KOPT-K1 (cell line): ENCODE measurements around the gene AP1B1.

Experiments used
- H3K27ac ChIP-seq: fragments of 200-600 bp; sonication (generic); 2 replicates; pipeline ENCODE4 v1.5.1; 2016; ENCODE audit warnings: antibody characterized with exemption, mild to moderate bottlenecking, low read depth, low read length; ENCODE audit not compliant: poor library complexity, severe bottlenecking
- H3K36me3 ChIP-seq: fragments of 200-600 bp; sonication (generic); 2 replicates; pipeline ENCODE4 v1.5.1; 2017; ENCODE audit warnings: antibody characterized with exemption, mild to moderate bottlenecking, low read length, moderate library complexity; ENCODE audit not compliant: insufficient read depth
- H3K9me3 ChIP-seq: fragments of 200-600 bp; sonication (generic); 2 replicates; pipeline ENCODE4 v1.5.1; 2017; ENCODE audit warnings: antibody characterized with exemption, low read length, mild to moderate bottlenecking; ENCODE audit not compliant: insufficient read depth, poor library complexity, severe bottlenecking

The AP1B1 gene

DNA sequence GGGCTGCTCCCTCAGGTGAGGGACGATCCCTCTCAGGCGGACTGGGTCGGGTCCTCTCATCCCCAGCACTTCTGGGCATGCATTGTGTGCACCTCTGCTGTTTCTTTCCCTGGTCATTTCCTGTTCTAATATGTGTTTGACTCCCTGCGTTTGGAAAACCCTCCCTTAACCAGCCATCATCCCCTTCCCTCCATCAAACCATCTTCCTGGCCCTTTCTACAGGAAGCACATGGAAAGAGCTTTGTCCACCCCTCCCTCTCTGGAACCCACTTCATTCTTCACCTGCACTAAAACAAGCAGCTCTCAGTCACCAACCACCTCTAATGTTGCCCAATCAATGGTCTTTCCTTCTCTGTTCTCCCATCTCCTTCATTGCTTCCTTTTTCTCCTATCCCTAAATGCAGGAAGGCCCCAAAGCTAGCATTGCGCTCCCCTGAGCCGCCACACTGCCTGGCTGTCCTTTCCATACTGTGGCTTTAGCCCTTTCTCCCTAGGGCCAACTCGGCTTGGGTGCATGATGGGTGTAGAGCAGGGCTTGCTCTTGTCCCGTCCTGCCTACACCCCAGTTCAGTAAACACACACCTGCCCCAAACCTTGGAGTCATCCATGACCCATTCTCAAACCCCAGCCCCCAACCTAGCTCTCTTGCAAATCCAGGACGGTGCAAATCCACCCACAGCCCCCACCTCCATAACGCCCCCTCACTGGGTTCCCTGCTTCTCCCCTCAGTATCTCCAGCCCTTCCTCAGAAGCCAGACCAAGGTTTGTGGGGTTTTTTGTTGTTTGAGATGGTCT, 87.4 kb downstream of the AP1B1 start:
- H3K36me3 ChIP-seq: peaks cover 59% of the 10 kb centered on the region
- H3K27ac ChIP-seq: no peak overlapping the region

GRCh38 chr22:29300467-29300806, 87.9 kb downstream of the AP1B1 start:
- Histone ChIP-seq H3K9me3 (no peaks in the 10 kb centered on the region), H3K36me3 (peaks cover 65% of the 10 kb centered on the region), H3K27ac (no peak overlapping the region)

More for the DNA sequence above, 87.4 kb downstream of the AP1B1 start:
- H3K9me3 ChIP-seq: no peaks in the 10 kb centered on the region

DNA sequence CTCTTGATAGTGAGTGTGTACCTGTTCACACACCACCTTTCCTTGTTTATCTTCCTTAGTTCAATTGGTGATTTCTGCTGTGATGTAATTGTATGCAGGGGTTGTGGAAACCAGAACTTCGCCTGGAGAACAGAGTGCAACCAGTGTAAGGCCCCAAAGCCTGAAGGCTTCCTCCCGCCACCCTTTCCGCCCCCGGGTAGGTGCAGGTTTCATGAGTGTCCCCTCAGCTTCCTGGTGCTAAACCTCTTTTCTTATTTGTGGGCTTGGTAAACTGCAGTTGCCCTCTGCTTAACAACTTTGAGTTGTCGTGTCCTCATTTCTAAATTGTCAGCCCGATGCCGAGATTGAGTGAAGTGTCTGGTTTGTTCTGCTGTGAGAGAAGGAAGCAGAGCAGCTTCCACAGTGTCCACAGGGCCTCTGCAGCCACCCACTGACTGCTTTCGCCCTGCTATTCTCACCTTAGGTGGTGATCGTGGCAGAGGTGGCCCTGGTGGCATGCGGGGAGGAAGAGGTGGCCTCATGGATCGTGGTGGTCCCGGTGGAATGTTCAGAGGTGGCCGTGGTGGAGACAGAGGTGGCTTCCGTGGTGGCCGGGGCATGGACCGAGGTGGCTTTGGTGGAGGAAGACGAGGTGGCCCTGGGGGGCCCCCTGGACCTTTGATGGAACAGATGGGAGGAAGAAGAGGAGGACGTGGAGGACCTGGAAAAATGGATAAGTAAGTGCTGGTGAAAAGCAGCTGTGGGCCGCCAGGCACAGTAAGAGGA, 89.1 kb downstream of the AP1B1 start:
- Histone ChIP-seq H3K27ac (no peak overlapping the region), H3K36me3 (peaks cover 76% of the 10 kb centered on the region), H3K9me3 (no peaks in the 10 kb centered on the region)

DNA sequence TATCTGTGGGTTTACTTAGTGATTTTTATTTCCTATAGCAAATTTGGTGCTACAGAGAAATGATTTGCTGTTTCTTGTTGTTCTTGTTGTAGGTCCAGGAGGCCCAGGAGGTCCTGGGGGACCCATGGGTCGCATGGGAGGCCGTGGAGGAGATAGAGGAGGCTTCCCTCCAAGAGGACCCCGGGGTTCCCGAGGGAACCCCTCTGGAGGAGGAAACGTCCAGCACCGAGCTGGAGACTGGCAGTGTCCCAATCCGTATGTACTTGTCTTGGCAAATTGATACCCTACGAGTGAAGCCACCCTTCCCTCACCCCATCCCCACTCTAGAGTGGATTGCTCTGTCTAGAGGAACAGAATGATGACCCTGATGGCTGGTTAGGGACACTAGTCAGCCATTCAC, 89.7 kb downstream of the AP1B1 start:
- H3K9me3 ChIP-seq: no peaks in the 10 kb centered on the region
- no peak overlapping the region for H3K27ac ChIP-seq
- peaks cover 83% of the 10 kb centered on the region for H3K36me3 ChIP-seq

DNA sequence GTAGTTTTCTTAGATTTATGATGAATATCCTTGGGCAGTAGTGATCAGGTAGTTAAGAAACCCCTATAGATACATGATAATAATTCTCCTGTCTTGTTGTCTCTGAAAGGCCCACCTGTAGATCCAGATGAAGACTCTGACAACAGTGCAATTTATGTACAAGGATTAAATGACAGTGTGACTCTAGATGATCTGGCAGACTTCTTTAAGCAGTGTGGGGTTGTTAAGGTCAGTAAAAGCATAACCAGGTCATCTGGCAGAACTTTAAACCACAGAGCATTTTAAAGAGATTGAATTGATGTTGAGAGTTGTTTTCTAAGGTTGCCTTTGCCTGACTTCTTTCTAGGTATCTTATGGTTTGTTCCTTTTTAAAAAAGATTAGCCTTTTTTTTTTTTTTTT, 96.0 kb downstream of the AP1B1 start:
- Histone ChIP-seq H3K36me3 (peaks cover 100% of the 10 kb centered on the region), H3K27ac (no peak overlapping the region), H3K9me3 (no peaks in the 10 kb centered on the region)

DNA sequence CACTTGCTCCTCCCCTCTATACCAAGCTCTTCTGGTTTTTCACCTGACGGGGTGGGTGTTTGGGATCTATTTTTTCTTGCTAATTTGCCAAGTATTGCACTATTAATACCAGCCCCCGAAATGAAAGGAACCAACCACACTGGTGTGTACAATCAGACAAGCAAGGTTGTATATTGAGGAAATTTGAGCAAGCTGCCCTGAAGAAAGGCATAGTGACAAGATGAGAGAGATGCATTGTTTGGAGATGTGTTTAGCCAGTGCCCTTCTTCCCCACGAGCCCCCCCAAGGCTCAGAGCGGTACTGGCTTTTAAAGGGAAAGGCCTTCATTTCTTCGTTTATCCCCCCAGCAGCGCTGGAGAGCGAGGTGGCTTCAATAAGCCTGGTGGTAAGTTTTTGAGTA, 97.2 kb downstream of the AP1B1 start:
- Histone ChIP-seq H3K27ac (no peak overlapping the region), H3K9me3 (no peaks in the 10 kb centered on the region), H3K36me3 (peaks cover 100% of the 10 kb centered on the region)

GRCh38 chr22:29290061-29290460, 98.3 kb downstream of the AP1B1 start:
- Histone ChIP-seq H3K36me3 (peaks cover 100% of the 10 kb centered on the region), H3K9me3 (no peaks in the 10 kb centered on the region), H3K27ac (no peak overlapping the region)

- H3K36me3 ChIP-seq: peaks cover 100% of the 10 kb centered on the region
- no peak overlapping the region for H3K27ac ChIP-seq
- no peaks in the 10 kb centered on the region for H3K9me3 ChIP-seq
Measured at GRCh38 chr22:29288837-29289236, 99.5 kb downstream of the AP1B1 start.

- peaks cover 100% of the 10 kb centered on the region for H3K36me3 ChIP-seq
- H3K27ac ChIP-seq: no peak overlapping the region
- H3K9me3 ChIP-seq: no peaks in the 10 kb centered on the region
Measured at GRCh38 chr22:29284196-29284595, 104.2 kb downstream of the AP1B1 start.

- Histone ChIP-seq H3K27ac (no peak overlapping the region), H3K36me3 (peaks cover 100% of the 10 kb centered on the region), H3K9me3 (no peaks in the 10 kb centered on the region)
Measured at GRCh38 chr22:29277927-29278326, 110.4 kb downstream of the AP1B1 start.
